KBM-7 (cell line): ENCODE results near the gene TES.
A peak's percentile ranks its signal among the peaks of the same experiment; 100 is the strongest.
"Not testable (repeated sequence)": the region's sequence is repeated elsewhere in the genome, so short reads cannot be mapped to it uniquely, and the experiment has no call there.

Experiments used
- DNase-seq: peaks from one replicate; pipeline ENCODE4 v3.0.0-alpha.2; 2015
- in situ Hi-C: fragments of 300-500 bp; cut with MboI; formaldehyde crosslinking; loops from 2 replicates; pipeline ENCODE4 v1.14.3; 2020; ENCODE audit warnings: low sequenced_read_pairs, low pct_unique_long_range_greater_than_20kb, mixed read lengths

Gene TES

GRCh38 chr7:116210345-116211005 lies at the start of gene TES:
TES (plus strand) TSS chr7:116210539; CDS start chr7:116210708, 169 bp downstream.
- peak; percentile 71 for DNase-seq
- in situ Hi-C loops, result no loop called here

- in situ Hi-C loops, result loop anchor here (25.0 kb wide), 1 partner anchor 651 kb away; no protein-coding TSS in a partner anchor
- no peak for DNase-seq
Measured at GRCh38 chr7:116161728-116162127, 48.6 kb upstream of the TES start.

GRCh38 chr7:116162254-116162653 lies 48.1 kb upstream of the TES start:
- DNase-seq, result no peak
- in situ Hi-C loops, result loop anchor here (25.0 kb wide), 1 partner anchor 650 kb away; no protein-coding TSS in a partner anchor

GRCh38 chr7:116162992-116163391 lies 47.3 kb upstream of the TES start:
- DNase-seq, result no peak
- in situ Hi-C loops, result loop anchor here (25.0 kb wide), 1 partner anchor 649 kb away; no protein-coding TSS in a partner anchor

GRCh38 chr7:116164552-116165306 lies 45.6 kb upstream of the TES start:
- DNase-seq, result no peak
- in situ Hi-C loops, result loop anchor here (25.0 kb wide), 1 partner anchor 648 kb away; no protein-coding TSS in a partner anchor

GRCh38 chr7:116165717-116166116 lies 44.6 kb upstream of the TES start:
- DNase-seq, result no peak
- in situ Hi-C loops, result loop anchor here (25.0 kb wide), 1 partner anchor 647 kb away; no protein-coding TSS in a partner anchor

- in situ Hi-C loops, result loop anchor here (25.0 kb wide), 1 partner anchor 646 kb away; no protein-coding TSS in a partner anchor
- no peak for DNase-seq
Measured at GRCh38 chr7:116166156-116166555, 44.2 kb upstream of the TES start.

GRCh38 chr7:116167177-116167576 lies 43.2 kb upstream of the TES start:
- DNase-seq, result peak; percentile 50
- in situ Hi-C loops, result loop anchor here (25.0 kb wide), 1 partner anchor 645 kb away; no protein-coding TSS in a partner anchor

- no peak for DNase-seq
- in situ Hi-C loops, result loop anchor here (25.0 kb wide), 1 partner anchor 643 kb away; no protein-coding TSS in a partner anchor
Measured at GRCh38 chr7:116169060-116169459, 41.3 kb upstream of the TES start.

GRCh38 chr7:116170180-116170579 lies 40.2 kb upstream of the TES start:
- in situ Hi-C loops, result loop anchor here (25.0 kb wide), 1 partner anchor 642 kb away; no protein-coding TSS in a partner anchor

GRCh38 chr7:116171094-116171493 lies 39.2 kb upstream of the TES start:
- no peak for DNase-seq
- in situ Hi-C loops, result loop anchor here (25.0 kb wide), 1 partner anchor 641 kb away; no protein-coding TSS in a partner anchor

More at GRCh38 chr7:116170180-116170579, 40.2 kb upstream of the TES start:
- no peak for DNase-seq

- in situ Hi-C loops, result loop anchor here (25.0 kb wide), 1 partner anchor 640 kb away; no protein-coding TSS in a partner anchor
- DNase-seq, result no peak
Measured at GRCh38 chr7:116172353-116172752, 38.0 kb upstream of the TES start.

- in situ Hi-C loops, result loop anchor here (25.0 kb wide), 1 partner anchor 639 kb away; no protein-coding TSS in a partner anchor
- DNase-seq, result peak; percentile 67
Measured at GRCh38 chr7:116173051-116174028, 37.0 kb upstream of the TES start.

GRCh38 chr7:116175095-116175494 lies 35.2 kb upstream of the TES start:
- in situ Hi-C loops, DNase-seq: not testable (repeated sequence)

- DNase-seq, result no peak
- in situ Hi-C loops, result no loop called here
Measured at GRCh38 chr7:116176226-116176625, 34.1 kb upstream of the TES start.

- in situ Hi-C loops, result no loop called here
- DNase-seq, result no peak
Measured at GRCh38 chr7:116177009-116177408, 33.3 kb upstream of the TES start.

- peak; percentile 66 for DNase-seq
- in situ Hi-C loops, result no loop called here
Measured at GRCh38 chr7:116180302-116180701, 30.0 kb upstream of the TES start.

- in situ Hi-C loops, result no loop called here
- no peak for DNase-seq
Measured at GRCh38 chr7:116182023-116182422, 28.3 kb upstream of the TES start.

GRCh38 chr7:116185450-116185849 lies 24.9 kb upstream of the TES start:
- DNase-seq, result no peak
- in situ Hi-C loops, result no loop called here
